ENCODE data around the gene VPREB3. TPM values are rescaled to one million over a fixed set of nuclear protein-coding genes. Genes with fewer than 3 reads are reported as not detected.
A peak's percentile ranks its signal among the peaks of the same experiment; 100 is the strongest.

Gene VPREB3
- polyA plus RNA-seq, 1 donor (not counting 4 experiments of a cell fraction or from before 2014, with no cell fraction given): not detected

GRCh38 chr22:23772649-23773473 lies 18.6 kb upstream of the VPREB3 start, which contains the start of gene MMP11:
Gene MMP11, plus strand, starts transcription at chr22:23772849. Its CDS starts 22 bp downstream, at chr22:23772871.
- no peaks in the 10 kb centered on the region for H3K79me2 ChIP-seq (ENCODE audit: control insufficient read depth, insufficient read depth, low read length)
- H3K9me1 ChIP-seq (ENCODE audit: control insufficient read depth, extremely low read depth, insufficient read depth, low read length): no peaks in the 10 kb centered on the region
- no peaks in the 10 kb centered on the region for H3K9me3 ChIP-seq (ENCODE audit: control insufficient read depth, low read depth, low read length)
- peaks cover 15% of the 10 kb centered on the region for H3K4me1 ChIP-seq (ENCODE audit: control insufficient read depth, extremely low read depth, insufficient read depth, low read length)
- peak within 1 kb of the TSS; percentile 9 to 49 (median 35) for H3K4me3 ChIP-seq (ENCODE audit: control insufficient read depth in 2 of 3, extremely low read depth in 1 of 3, insufficient read depth in 2 of 3, low read depth in 1 of 3, low read length in 3 of 3)
- H2AFZ ChIP-seq (ENCODE audit: control insufficient read depth, low read length): peak within 1 kb of the TSS; percentile 49
- H3K4me2 ChIP-seq (ENCODE audit: control insufficient read depth, extremely low read depth, insufficient read depth, low read depth, low read length): peak within 1 kb of the TSS; percentile 85
- TF ChIP-seq, protein P1, sequence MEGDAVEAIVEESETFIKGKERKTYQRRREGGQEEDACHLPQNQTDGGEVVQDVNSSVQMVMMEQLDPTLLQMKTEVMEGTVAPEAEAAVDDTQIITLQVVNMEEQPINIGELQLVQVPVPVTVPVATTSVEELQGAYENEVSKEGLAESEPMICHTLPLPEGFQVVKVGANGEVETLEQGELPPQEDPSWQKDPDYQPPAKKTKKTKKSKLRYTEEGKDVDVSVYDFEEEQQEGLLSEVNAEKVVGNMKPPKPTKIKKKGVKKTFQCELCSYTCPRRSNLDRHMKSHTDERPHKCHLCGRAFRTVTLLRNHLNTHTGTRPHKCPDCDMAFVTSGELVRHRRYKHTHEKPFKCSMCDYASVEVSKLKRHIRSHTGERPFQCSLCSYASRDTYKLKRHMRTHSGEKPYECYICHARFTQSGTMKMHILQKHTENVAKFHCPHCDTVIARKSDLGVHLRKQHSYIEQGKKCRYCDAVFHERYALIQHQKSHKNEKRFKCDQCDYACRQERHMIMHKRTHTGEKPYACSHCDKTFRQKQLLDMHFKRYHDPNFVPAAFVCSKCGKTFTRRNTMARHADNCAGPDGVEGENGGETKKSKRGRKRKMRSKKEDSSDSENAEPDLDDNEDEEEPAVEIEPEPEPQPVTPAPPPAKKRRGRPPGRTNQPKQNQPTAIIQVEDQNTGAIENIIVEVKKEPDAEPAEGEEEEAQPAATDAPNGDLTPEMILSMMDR (optimal IDR thresholded peaks at IDR 0.05 in 1 of 3, IDR thresholded peaks at IDR 0.05 in 1 of 3, conservative IDR thresholded peaks at IDR 0.05 in 1 of 3; ENCODE audit: extremely low read depth in 1 of 3, insufficient read depth in 2 of 3, low read length in 3 of 3): no peak
- peak; percentile 72 for TF ChIP-seq EZH2 (IDR thresholded peaks at IDR 0.05; ENCODE audit: low read length)
- dilution Hi-C loops (cut with MboI; ENCODE audit: extremely low pct_ligation_motif_present, low sequenced_read_pairs): no loop called here
- peak within 1 kb of the TSS; percentile 9 for H3K9ac ChIP-seq (ENCODE audit: control insufficient read depth, extremely low read depth, insufficient read depth, low read length)
- H3K27ac ChIP-seq (ENCODE audit: control insufficient read depth, insufficient read depth, low read length): no peak within 1 kb of the TSS
- H4K20me1 ChIP-seq (ENCODE audit: control insufficient read depth, extremely low read depth, insufficient read depth, low read length): no peaks in the 10 kb centered on the region
- no peaks in the 10 kb centered on the region for H3K36me3 ChIP-seq (ENCODE audit: control insufficient read depth in 2 of 2, extremely low read depth in 1 of 2, insufficient read depth in 2 of 2, low read length in 2 of 2)
- no peak for DNase-seq (ENCODE audit: low read depth, low spot score)
- no peak for FAIRE-seq
- peaks cover 20% of the 10 kb centered on the region for H3K27me3 ChIP-seq (ENCODE audit: control insufficient read depth, extremely low read depth, insufficient read depth, low read length)

GRCh38 chr22:23772315-23772648 lies 18.1 kb upstream of the VPREB3 start:
- H3K27me3 ChIP-seq (ENCODE audit: control insufficient read depth, extremely low read depth, insufficient read depth, low read length): peaks cover 23% of the 10 kb centered on the region
- TF ChIP-seq, protein P1 (optimal IDR thresholded peaks at IDR 0.05 in 1 of 3, IDR thresholded peaks at IDR 0.05 in 1 of 3, conservative IDR thresholded peaks at IDR 0.05 in 1 of 3; ENCODE audit: extremely low read depth in 1 of 3, insufficient read depth in 2 of 3, low read length in 3 of 3): no peak
- no peak for TF ChIP-seq EZH2 (IDR thresholded peaks at IDR 0.05; ENCODE audit: low read length)
- no peak overlapping the region for H3K9ac ChIP-seq (ENCODE audit: control insufficient read depth, extremely low read depth, insufficient read depth, low read length)
- no peaks in the 10 kb centered on the region for H3K9me1 ChIP-seq (ENCODE audit: control insufficient read depth, extremely low read depth, insufficient read depth, low read length)
- H3K4me3 ChIP-seq (ENCODE audit: control insufficient read depth in 2 of 3, extremely low read depth in 1 of 3, insufficient read depth in 2 of 3, low read depth in 1 of 3, low read length in 3 of 3): peak overlapping the region in 2 of 3 experiments; percentile 35 to 49
- dilution Hi-C loops (cut with MboI; ENCODE audit: extremely low pct_ligation_motif_present, low sequenced_read_pairs): no loop called here
- peak overlapping the region; percentile 49 for H2AFZ ChIP-seq (ENCODE audit: control insufficient read depth, low read length)
- H3K79me2 ChIP-seq (ENCODE audit: control insufficient read depth, insufficient read depth, low read length): no peaks in the 10 kb centered on the region
- no peak overlapping the region for H3K27ac ChIP-seq (ENCODE audit: control insufficient read depth, insufficient read depth, low read length)
- H4K20me1 ChIP-seq (ENCODE audit: control insufficient read depth, extremely low read depth, insufficient read depth, low read length): no peaks in the 10 kb centered on the region
- no peaks in the 10 kb centered on the region for H3K36me3 ChIP-seq (ENCODE audit: control insufficient read depth in 2 of 2, extremely low read depth in 1 of 2, insufficient read depth in 2 of 2, low read length in 2 of 2)
- FAIRE-seq: no peak
- H3K4me2 ChIP-seq (ENCODE audit: control insufficient read depth, extremely low read depth, insufficient read depth, low read depth, low read length): peak overlapping the region; percentile 85
- H3K4me1 ChIP-seq (ENCODE audit: control insufficient read depth, extremely low read depth, insufficient read depth, low read length): peaks cover 16% of the 10 kb centered on the region
- DNase-seq (ENCODE audit: low read depth, low spot score): no peak
- no peaks in the 10 kb centered on the region for H3K9me3 ChIP-seq (ENCODE audit: control insufficient read depth, low read depth, low read length)
